H9 (cell line): ENCODE measurements around the gene CFAP298. TPM values are rescaled to one million over a fixed set of nuclear protein-coding genes. Genes with fewer than 3 reads are reported as not detected.

Source experiments
- DNase-seq: peaks from one replicate; pipeline ENCODE4 v3.0.0-alpha.2; 2017
- H2AFZ ChIP-seq: one replicate; pipeline ENCODE4 v1.6.1; 2013; ENCODE audit warnings: mild to moderate bottlenecking, low read length, control low read depth, moderate library complexity
- H2AK5ac ChIP-seq: 2 replicates; pipeline ENCODE4 v1.6.1; 2013; ENCODE audit warnings: low read length, control low read depth, mixed read lengths; ENCODE audit not compliant: insufficient read length
- H2BK120ac ChIP-seq: one replicate; pipeline ENCODE4 v1.6.1; 2013; ENCODE audit warnings: low read depth, mild to moderate bottlenecking, low read length, control low read depth, inconsistent platforms; ENCODE audit not compliant: poor library complexity, severe bottlenecking
- H2BK12ac ChIP-seq: 2 replicates; pipeline ENCODE4 v1.6.1; 2013; ENCODE audit warnings: low read length, control low read depth, mixed read lengths, low read depth; ENCODE audit not compliant: insufficient read length
- H2BK15ac ChIP-seq: 2 replicates; pipeline ENCODE4 v1.6.1; 2013; ENCODE audit warnings: low read depth, low read length, control low read depth
- H2BK20ac ChIP-seq: one replicate; pipeline ENCODE4 v1.6.1; 2013; ENCODE audit warnings: low read depth, mild to moderate bottlenecking, low read length, control low read depth, inconsistent platforms; ENCODE audit not compliant: poor library complexity, severe bottlenecking
- H2BK5ac ChIP-seq: 2 replicates; pipeline ENCODE4 v1.6.1; 2013; ENCODE audit warnings: low read length, control low read depth, mixed read lengths; ENCODE audit not compliant: insufficient read length
- H3K14ac ChIP-seq: 2 replicates; pipeline ENCODE4 v1.6.1; 2013; ENCODE audit warnings: low read length, control low read depth; ENCODE audit not compliant: insufficient read depth
- H3K18ac ChIP-seq: 2 replicates; pipeline ENCODE4 v1.6.1; 2013; ENCODE audit warnings: low read depth, mild to moderate bottlenecking, mixed read lengths, low read length, control low read depth; ENCODE audit not compliant: insufficient read length
- H3K23ac ChIP-seq: 2 replicates; pipeline ENCODE4 v1.6.1; 2013; ENCODE audit warnings: low read length, control low read depth, mixed read lengths, low read depth; ENCODE audit not compliant: insufficient read length
- H3K23me2 ChIP-seq: 2 replicates; pipeline ENCODE4 v1.6.1; 2013; ENCODE audit warnings: low read depth, mild to moderate bottlenecking, mixed read lengths, low read length, control low read depth; ENCODE audit not compliant: insufficient read length, poor library complexity, severe bottlenecking
- H3K27ac ChIP-seq: 2 replicates; pipeline ENCODE4 v1.5.1; 2013; ENCODE audit warnings: low read length, control low read depth, mixed read lengths, low read depth; ENCODE audit not compliant: insufficient read length
- H3K27me3 ChIP-seq: 2 replicates; pipeline ENCODE4 v1.6.1; 2013; ENCODE audit warnings: low read length, control low read depth, inconsistent platforms; ENCODE audit not compliant: insufficient read depth
- H3K4ac ChIP-seq: 2 replicates; pipeline ENCODE4 v1.6.1; 2013; ENCODE audit warnings: low read depth, mild to moderate bottlenecking, control low read depth, inconsistent platforms, low read length, moderate library complexity
- H3K4me1 ChIP-seq: 2 replicates; pipeline ENCODE4 v1.6.1; 2013; ENCODE audit warnings: low read length, control low read depth, inconsistent platforms; ENCODE audit not compliant: insufficient read depth
- H3K4me2 ChIP-seq: 2 replicates; pipeline ENCODE4 v1.6.1; 2013; ENCODE audit warnings: low read length, control low read depth, mixed read lengths; ENCODE audit not compliant: insufficient read length, insufficient read depth
- H3K56ac ChIP-seq: 2 replicates; pipeline ENCODE4 v1.6.1; 2013; ENCODE audit warnings: low read depth, mild to moderate bottlenecking, mixed read lengths, low read length, control low read depth; ENCODE audit not compliant: insufficient read length
- H3K79me1 ChIP-seq: 2 replicates; pipeline ENCODE4 v1.6.1; 2013; ENCODE audit warnings: low read depth, mild to moderate bottlenecking, moderate library complexity, low read length, control low read depth, inconsistent platforms; ENCODE audit not compliant: insufficient read depth, poor library complexity, severe bottlenecking
- H3K79me2 ChIP-seq: 2 replicates; pipeline ENCODE4 v1.6.1; 2013; ENCODE audit warnings: low read length, control low read depth, inconsistent platforms; ENCODE audit not compliant: insufficient read depth
- H3K9ac ChIP-seq: 2 replicates; pipeline ENCODE4 v1.6.1; 2013; ENCODE audit warnings: low read length, control low read depth, mixed read lengths; ENCODE audit not compliant: insufficient read length; ENCODE audit errors: extremely low read depth
- H3K9me3 ChIP-seq: one replicate; pipeline ENCODE4 v1.6.1; 2013; ENCODE audit warnings: low read depth, low read length, inconsistent platforms; ENCODE audit not compliant: control insufficient read depth
- H3T11ph ChIP-seq: one replicate; pipeline ENCODE4 v1.6.1; 2013; ENCODE audit warnings: mild to moderate bottlenecking, low read length, control low read depth, inconsistent platforms
- H4K20me1 ChIP-seq: one replicate; pipeline ENCODE4 v1.6.1; 2013; ENCODE audit not compliant: control insufficient read depth, insufficient read length, insufficient read depth
- H4K5ac ChIP-seq: 2 replicates; pipeline ENCODE4 v1.6.1; 2013; ENCODE audit warnings: low read depth, mild to moderate bottlenecking, mixed read lengths, low read length, control low read depth; ENCODE audit not compliant: insufficient read length
- H4K8ac ChIP-seq: replicated peaks from 2 replicates; pipeline ENCODE4 v1.6.1; 2013; ENCODE audit warnings: low read length, control low read depth, mixed read lengths, low read depth; ENCODE audit not compliant: insufficient read length
- H4K91ac ChIP-seq: 2 replicates; pipeline ENCODE4 v1.6.1; 2013; ENCODE audit warnings: low read depth, mild to moderate bottlenecking, moderate library complexity, mixed read lengths, low read length, control low read depth; ENCODE audit not compliant: insufficient read length
- H3K27ac Mint-ChIP-seq, 3 experiments: 2 replicates in 2 of 3; 3 replicates in 1 of 3; pipeline ENCODE4 v1.8.0; 2020 to 2021; ENCODE audit warnings: mixed read lengths in 3 of 3, mild to moderate bottlenecking in 1 of 3, moderate library complexity in 1 of 3
- H3K27me3 Mint-ChIP-seq: 2 replicates; pipeline ENCODE4 v1.8.0; 2021; ENCODE audit warnings: low read depth, mild to moderate bottlenecking, moderate library complexity, mixed read lengths
- H3K36me3 Mint-ChIP-seq, 3 experiments: 2 replicates in 2 of 3; 3 replicates in 1 of 3; pipeline ENCODE4 v1.8.0; 2020 to 2021; ENCODE audit warnings: low read depth in 3 of 3, mixed read lengths in 3 of 3; ENCODE audit not compliant: insufficient read depth in 1 of 3
- H3K4me1 Mint-ChIP-seq, 2 experiments: 2 replicates each; pipeline ENCODE4 v1.8.0; 2020; ENCODE audit warnings: mixed read lengths in 2 of 2
- H3K4me3 Mint-ChIP-seq, 2 experiments: 2 replicates in 1 of 2; 3 replicates in 1 of 2; pipeline ENCODE4 v1.8.0; 2020 to 2021; ENCODE audit warnings: mild to moderate bottlenecking in 2 of 2, mixed read lengths in 2 of 2, moderate library complexity in 1 of 2
- H3K9me3 Mint-ChIP-seq, 2 experiments: 2 replicates in 1 of 2; 3 replicates in 1 of 2; pipeline ENCODE4 v1.8.0; 2020; ENCODE audit warnings: mild to moderate bottlenecking in 2 of 2, mixed read lengths in 2 of 2, moderate library complexity in 1 of 2
- WGBS: extraction: QIAGEN DNeasy Blood & Tissue Kit; methylation state at CpG from one replicate; pipeline ENCODE4 v1.1.7; 2013; ENCODE audit warnings: missing lambda C conversion rate, low lambda C conversion rate, mixed read lengths; ENCODE audit not compliant: insufficient read length; ENCODE audit errors: extremely low coverage; 5-methylcytosine and 5-hydroxymethylcytosine counted together
- total RNA-seq: library from RNA; stranded (reverse); gene quantifications from 2 replicates; pipeline ENCODE4 v1.2.1, GENCODE V29; 2021
- TF ChIP-seq, protein P1 (sequence below): fragments of 200-600 bp; sonication (generic); conservative IDR thresholded peaks from 3 replicates; pipeline ENCODE4 v1.8.0; 2021; ENCODE audit warnings: antibody characterized with exemption, mild to moderate bottlenecking

The CFAP298 gene
- total RNA-seq, 1 experiment from 2014 or later, result 81.8 TPM

DNA sequence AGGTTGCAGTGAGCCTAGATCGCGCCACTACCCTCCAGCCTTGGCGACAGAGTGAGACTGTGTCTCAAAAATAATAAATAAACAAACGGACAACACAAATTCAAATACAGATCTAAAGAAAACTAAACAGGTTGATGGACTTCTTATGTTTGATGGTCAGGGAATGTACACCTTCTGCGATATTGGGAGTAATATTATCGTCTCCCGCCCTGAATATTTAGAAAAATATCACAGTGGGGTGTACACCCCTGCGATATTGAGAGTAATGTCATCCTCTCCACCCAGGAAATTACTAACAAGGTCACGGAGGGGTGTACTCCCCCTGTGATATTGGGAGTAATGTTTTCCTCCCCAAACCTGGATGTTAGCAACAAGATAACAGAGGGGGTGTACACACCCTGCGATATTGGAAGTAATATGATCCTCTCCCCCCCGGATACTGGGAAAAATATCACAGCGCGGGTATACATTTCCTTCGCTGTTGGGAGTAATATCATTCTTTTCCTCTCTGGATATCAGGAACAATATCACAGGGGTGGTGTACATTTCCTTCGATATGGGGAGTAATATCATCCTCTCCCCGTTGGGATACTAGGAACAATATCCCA, 1.4 kb upstream of the CFAP298 start:
- Histone ChIP-seq H2BK15ac (no peak overlapping the region), H3K56ac (no peak overlapping the region), H3K4me1 (no peaks in the 10 kb centered on the region; the same call in 1 of the 2 replicates), H4K8ac (no peak overlapping the region), H2BK20ac (no peak overlapping the region), H3K9me3 (no peaks in the 10 kb centered on the region), H2BK5ac (no peak overlapping the region), H3K4me2 (peak overlapping the region; percentile 69), H3K27me3 (no peaks in the 10 kb centered on the region), H3T11ph (no peak overlapping the region), H3K23ac (no peak overlapping the region), H2BK120ac (no peak overlapping the region), H3K27ac (no peak overlapping the region), H3K18ac (no peak overlapping the region), H2AFZ (no peak overlapping the region), H3K9ac (no peak overlapping the region), H3K79me2 (no peaks in the 10 kb centered on the region), H4K91ac (no peak overlapping the region), H4K20me1 (no peaks in the 10 kb centered on the region), H4K5ac (no peak overlapping the region), H3K14ac (no peak overlapping the region), H3K23me2 (no peaks in the 10 kb centered on the region), H3K4ac (no peak overlapping the region), H3K79me1 (peaks cover 6% of the 10 kb centered on the region), H2BK12ac (no peak overlapping the region), H2AK5ac (no peak overlapping the region)
- TF ChIP-seq, protein P1, sequence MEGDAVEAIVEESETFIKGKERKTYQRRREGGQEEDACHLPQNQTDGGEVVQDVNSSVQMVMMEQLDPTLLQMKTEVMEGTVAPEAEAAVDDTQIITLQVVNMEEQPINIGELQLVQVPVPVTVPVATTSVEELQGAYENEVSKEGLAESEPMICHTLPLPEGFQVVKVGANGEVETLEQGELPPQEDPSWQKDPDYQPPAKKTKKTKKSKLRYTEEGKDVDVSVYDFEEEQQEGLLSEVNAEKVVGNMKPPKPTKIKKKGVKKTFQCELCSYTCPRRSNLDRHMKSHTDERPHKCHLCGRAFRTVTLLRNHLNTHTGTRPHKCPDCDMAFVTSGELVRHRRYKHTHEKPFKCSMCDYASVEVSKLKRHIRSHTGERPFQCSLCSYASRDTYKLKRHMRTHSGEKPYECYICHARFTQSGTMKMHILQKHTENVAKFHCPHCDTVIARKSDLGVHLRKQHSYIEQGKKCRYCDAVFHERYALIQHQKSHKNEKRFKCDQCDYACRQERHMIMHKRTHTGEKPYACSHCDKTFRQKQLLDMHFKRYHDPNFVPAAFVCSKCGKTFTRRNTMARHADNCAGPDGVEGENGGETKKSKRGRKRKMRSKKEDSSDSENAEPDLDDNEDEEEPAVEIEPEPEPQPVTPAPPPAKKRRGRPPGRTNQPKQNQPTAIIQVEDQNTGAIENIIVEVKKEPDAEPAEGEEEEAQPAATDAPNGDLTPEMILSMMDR, result no peak
- peak overlapping the region; percentile 97 to 98 for H3K4me3 Mint-ChIP-seq
- H3K27me3 Mint-ChIP-seq, result peaks cover 7% of the 10 kb centered on the region; the same call in 1 of the 2 replicates
- peaks cover 5 to 8% of the 10 kb centered on the region in 2 experiments; a peak in 3 of 4 replicates for H3K4me1 Mint-ChIP-seq
- no peaks in the 10 kb centered on the region for H3K9me3 Mint-ChIP-seq
- peaks cover 6 to 14% (median 14%) of the 10 kb centered on the region in 3 experiments; a peak in 6 of 7 replicates for H3K36me3 Mint-ChIP-seq
- H3K27ac Mint-ChIP-seq, result no peak overlapping the region; a peak in 1 of 7 replicates
- no CpG with 5 or more reads among the region's 16 CpGs for WGBS
- DNase-seq, result no peak
